Neural progenitor cell (in vitro differentiated cells): ENCODE measurements around the gene PITRM1. TPM values are rescaled to one million over a fixed set of nuclear protein-coding genes. Genes with fewer than 3 reads are reported as not detected.

ENCODE experiments used
- DNase-seq: peaks from one replicate; pipeline ENCODE4 v3.0.0-alpha.2; 2016; ENCODE audit warnings: low spot score
- H2AFZ ChIP-seq: fragments of 200-600 bp; sonication (generic); replicated peaks from 2 replicates; pipeline ENCODE4 v1.6.1; 2016; ENCODE audit warnings: antibody characterized with exemption
- H3F3A ChIP-seq: fragments of 200-600 bp; sonication (generic); 2 replicates; pipeline ENCODE4 v1.6.1; 2016; ENCODE audit warnings: antibody characterized with exemption, low read depth
- H3K27ac ChIP-seq: fragments of 200-600 bp; sonication (generic); 2 replicates; pipeline ENCODE4 v1.5.1; 2016; ENCODE audit warnings: mild to moderate bottlenecking
- H3K27me3 ChIP-seq: fragments of 200-600 bp; sonication (generic); 2 replicates; pipeline ENCODE4 v1.6.1; 2016; ENCODE audit warnings: mild to moderate bottlenecking, moderate library complexity
- H3K36me3 ChIP-seq: fragments of 200-600 bp; sonication (generic); 2 replicates; pipeline ENCODE4 v1.5.1; 2016
- H3K4me1 ChIP-seq: fragments of 200-600 bp; sonication (generic); 2 replicates; pipeline ENCODE4 v1.6.1; 2016; ENCODE audit warnings: mixed run types
- H3K4me2 ChIP-seq: fragments of 200-600 bp; sonication (generic); 2 replicates; pipeline ENCODE4 v1.6.1; 2016
- H3K4me3 ChIP-seq: fragments of 200-600 bp; sonication (generic); 2 replicates; pipeline ENCODE4 v1.5.1; 2016
- H3K79me2 ChIP-seq: fragments of 200-600 bp; sonication (generic); 2 replicates; pipeline ENCODE4 v1.6.1; 2016; ENCODE audit warnings: low read depth
- H3K9ac ChIP-seq: fragments of 200-600 bp; sonication (generic); 2 replicates; pipeline ENCODE4 v1.6.1; 2016
- H3K9me3 ChIP-seq: fragments of 200-600 bp; sonication (generic); 2 replicates; pipeline ENCODE4 v1.5.1; 2016; ENCODE audit warnings: low read depth
- H4K20me1 ChIP-seq: fragments of 200-600 bp; sonication (generic); 2 replicates; pipeline ENCODE4 v1.6.1; 2016; ENCODE audit warnings: low read depth
- H3K27ac Mint-ChIP-seq: 3 replicates; pipeline ENCODE4 v1.8.0; 2021; ENCODE audit warnings: mixed read lengths
- H3K27me3 Mint-ChIP-seq: 2 replicates; pipeline ENCODE4 v1.8.0; 2022; ENCODE audit warnings: low read depth, mild to moderate bottlenecking, inconsistent platforms, moderate library complexity, mixed read lengths; ENCODE audit not compliant: insufficient read depth
- H3K36me3 Mint-ChIP-seq: 3 replicates; pipeline ENCODE4 v1.8.0; 2021; ENCODE audit warnings: mixed read lengths
- H3K4me1 Mint-ChIP-seq: 3 replicates; pipeline ENCODE4 v1.8.0; 2021; ENCODE audit warnings: mixed read lengths
- H3K4me3 Mint-ChIP-seq: 3 replicates; pipeline ENCODE4 v1.8.0; 2021; ENCODE audit warnings: mild to moderate bottlenecking, moderate library complexity, mixed read lengths
- H3K9me3 Mint-ChIP-seq: 3 replicates; pipeline ENCODE4 v1.8.0; 2020; ENCODE audit warnings: mixed read lengths
- EZH2 ChIP-seq: fragments of 200-600 bp; sonication (generic); IDR thresholded peaks from 2 replicates; pipeline ENCODE4 v1.6.1; 2017; ENCODE audit warnings: antibody characterized with exemption, mild to moderate bottlenecking, moderate library complexity
- EZH2phosphoT487 ChIP-seq: fragments of 200-600 bp; sonication (generic); IDR thresholded peaks from 2 replicates; pipeline ENCODE4 v1.6.1; 2017; ENCODE audit warnings: antibody characterized with exemption
- total RNA-seq: library from RNA; depleted of rRNA; stranded (reverse); fragments of >200 nt; gene quantifications from 2 replicates; pipeline ENCODE4 v1.2.3, GENCODE V29; 2015; ENCODE audit warnings: low replicate concordance
- TF ChIP-seq, protein P1 (sequence below): fragments of 200-600 bp; sonication (generic); IDR thresholded peaks from 2 replicates; pipeline ENCODE4 v1.5.1; 2017; ENCODE audit warnings: antibody characterized with exemption, mild to moderate bottlenecking

The PITRM1 gene
- total RNA-seq, 1 donor from 2014 or later: 38.0 TPM

GRCh38 chr10:3122034-3122433 is 50.5 kb downstream of the PITRM1 start:
- Mint-ChIP-seq H3K27ac (no peak overlapping the region), H3K27me3 (peaks cover 3% of the 10 kb centered on the region), H3K4me1 (peaks cover 2% of the 10 kb centered on the region), H3K36me3 (peaks cover 11% of the 10 kb centered on the region), H3K4me3 (no peak overlapping the region), H3K9me3 (no peaks in the 10 kb centered on the region)
- Histone ChIP-seq H4K20me1 (no peaks in the 10 kb centered on the region), H3K4me1 (peaks cover 7% of the 10 kb centered on the region), H3F3A (no peaks in the 10 kb centered on the region), H2AFZ (no peak overlapping the region), H3K27me3 (no peaks in the 10 kb centered on the region), H3K36me3 (no peaks in the 10 kb centered on the region), H3K79me2 (no peaks in the 10 kb centered on the region), H3K4me3 (no peak overlapping the region), H3K4me2 (no peak overlapping the region), H3K27ac (no peak overlapping the region), H3K9ac (no peak overlapping the region), H3K9me3 (no peaks in the 10 kb centered on the region)
- no peak for DNase-seq
- no peak for TF ChIP-seq EZH2
- TF ChIP-seq EZH2phosphoT487: no peak
- TF ChIP-seq, protein P1, sequence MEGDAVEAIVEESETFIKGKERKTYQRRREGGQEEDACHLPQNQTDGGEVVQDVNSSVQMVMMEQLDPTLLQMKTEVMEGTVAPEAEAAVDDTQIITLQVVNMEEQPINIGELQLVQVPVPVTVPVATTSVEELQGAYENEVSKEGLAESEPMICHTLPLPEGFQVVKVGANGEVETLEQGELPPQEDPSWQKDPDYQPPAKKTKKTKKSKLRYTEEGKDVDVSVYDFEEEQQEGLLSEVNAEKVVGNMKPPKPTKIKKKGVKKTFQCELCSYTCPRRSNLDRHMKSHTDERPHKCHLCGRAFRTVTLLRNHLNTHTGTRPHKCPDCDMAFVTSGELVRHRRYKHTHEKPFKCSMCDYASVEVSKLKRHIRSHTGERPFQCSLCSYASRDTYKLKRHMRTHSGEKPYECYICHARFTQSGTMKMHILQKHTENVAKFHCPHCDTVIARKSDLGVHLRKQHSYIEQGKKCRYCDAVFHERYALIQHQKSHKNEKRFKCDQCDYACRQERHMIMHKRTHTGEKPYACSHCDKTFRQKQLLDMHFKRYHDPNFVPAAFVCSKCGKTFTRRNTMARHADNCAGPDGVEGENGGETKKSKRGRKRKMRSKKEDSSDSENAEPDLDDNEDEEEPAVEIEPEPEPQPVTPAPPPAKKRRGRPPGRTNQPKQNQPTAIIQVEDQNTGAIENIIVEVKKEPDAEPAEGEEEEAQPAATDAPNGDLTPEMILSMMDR: no peak

DNA sequence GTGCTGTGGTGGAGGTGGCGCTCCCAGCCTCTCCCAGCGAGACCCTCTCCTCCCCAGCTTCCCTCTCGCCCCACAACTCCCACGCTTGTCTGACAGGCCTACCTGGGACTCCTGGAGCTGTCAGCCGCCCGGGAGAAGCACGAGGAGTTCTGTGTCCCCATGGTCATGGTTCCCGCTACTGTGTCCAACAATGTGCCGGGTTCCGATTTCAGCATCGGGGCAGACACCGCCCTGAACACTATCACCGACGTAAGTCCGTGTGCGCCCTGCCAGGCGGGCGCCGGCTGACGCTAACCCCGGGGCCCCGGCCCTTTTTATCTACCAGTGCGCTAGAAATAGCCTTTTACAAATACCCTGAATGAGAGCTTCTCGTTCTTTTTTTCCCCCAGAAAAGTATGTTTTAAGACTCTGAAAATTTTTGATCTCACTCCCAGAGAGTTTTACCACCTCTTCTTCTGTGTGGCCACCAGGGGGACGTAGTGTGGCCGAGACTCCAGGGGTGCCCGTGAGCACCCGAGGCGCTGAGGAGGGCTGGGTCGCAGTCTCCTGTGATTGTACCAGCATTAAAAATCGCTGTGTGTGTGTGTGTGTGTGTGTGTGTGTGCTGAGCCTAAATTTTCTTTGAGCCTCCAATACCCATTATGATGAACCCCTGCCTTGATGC is 52.7 kb downstream of the PITRM1 start:
- Histone ChIP-seq H3K27me3 (no peaks in the 10 kb centered on the region), H3K9ac (no peak overlapping the region), H3K79me2 (no peaks in the 10 kb centered on the region), H3F3A (no peaks in the 10 kb centered on the region), H3K9me3 (no peaks in the 10 kb centered on the region), H3K4me1 (no peaks in the 10 kb centered on the region), H2AFZ (no peak overlapping the region), H3K27ac (no peak overlapping the region), H4K20me1 (no peaks in the 10 kb centered on the region), H3K36me3 (no peaks in the 10 kb centered on the region), H3K4me2 (no peak overlapping the region), H3K4me3 (no peak overlapping the region)
- Mint-ChIP-seq H3K9me3 (no peaks in the 10 kb centered on the region), H3K4me1 (no peaks in the 10 kb centered on the region), H3K36me3 (peaks cover 12% of the 10 kb centered on the region), H3K4me3 (no peak overlapping the region), H3K27me3 (peaks cover 3% of the 10 kb centered on the region), H3K27ac (no peak overlapping the region)
- peak; percentile 41 for DNase-seq
- TF ChIP-seq, protein P1: peak; percentile 70
- TF ChIP-seq EZH2phosphoT487 (no peak), EZH2 (no peak)

DNA sequence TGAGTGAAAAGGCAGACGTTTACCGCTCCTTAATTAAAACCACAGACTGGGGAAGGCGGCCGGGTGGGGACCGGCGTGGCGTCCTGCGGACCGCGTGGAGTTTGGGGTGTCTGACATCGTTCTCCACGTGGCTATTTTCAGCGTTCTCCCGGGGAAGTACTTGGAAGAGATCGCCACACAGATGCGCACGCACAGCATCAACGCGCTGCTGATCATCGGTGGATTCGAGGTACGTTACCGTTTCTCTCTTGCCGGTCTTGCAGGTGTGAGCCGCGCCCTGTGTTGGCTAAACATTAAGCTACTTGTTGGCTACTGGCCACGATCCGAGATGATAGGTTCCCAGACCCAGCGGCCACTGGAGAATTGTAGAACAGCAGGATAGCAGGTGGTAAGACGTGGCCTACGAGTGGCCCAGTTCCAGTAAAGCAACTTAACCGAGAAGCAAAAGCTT is 53.9 kb downstream of the PITRM1 start:
- Mint-ChIP-seq H3K4me3 (no peak overlapping the region), H3K27ac (no peak overlapping the region), H3K4me1 (peaks cover 3% of the 10 kb centered on the region), H3K27me3 (peaks cover 4% of the 10 kb centered on the region), H3K36me3 (peaks cover 12% of the 10 kb centered on the region), H3K9me3 (no peaks in the 10 kb centered on the region)
- Histone ChIP-seq H3K4me3 (no peak overlapping the region), H3K27ac (no peak overlapping the region), H3K36me3 (no peaks in the 10 kb centered on the region), H3F3A (no peaks in the 10 kb centered on the region), H2AFZ (no peak overlapping the region), H3K4me2 (no peak overlapping the region), H3K27me3 (no peaks in the 10 kb centered on the region), H3K9ac (no peak overlapping the region), H3K9me3 (no peaks in the 10 kb centered on the region), H4K20me1 (no peaks in the 10 kb centered on the region), H3K4me1 (no peaks in the 10 kb centered on the region), H3K79me2 (no peaks in the 10 kb centered on the region)
- no peak for DNase-seq
- TF ChIP-seq EZH2phosphoT487 (no peak), EZH2 (no peak)
- TF ChIP-seq, protein P1: no peak
